ENCODE measurements around the gene NPY1R.

Gene NPY1R

DNA sequence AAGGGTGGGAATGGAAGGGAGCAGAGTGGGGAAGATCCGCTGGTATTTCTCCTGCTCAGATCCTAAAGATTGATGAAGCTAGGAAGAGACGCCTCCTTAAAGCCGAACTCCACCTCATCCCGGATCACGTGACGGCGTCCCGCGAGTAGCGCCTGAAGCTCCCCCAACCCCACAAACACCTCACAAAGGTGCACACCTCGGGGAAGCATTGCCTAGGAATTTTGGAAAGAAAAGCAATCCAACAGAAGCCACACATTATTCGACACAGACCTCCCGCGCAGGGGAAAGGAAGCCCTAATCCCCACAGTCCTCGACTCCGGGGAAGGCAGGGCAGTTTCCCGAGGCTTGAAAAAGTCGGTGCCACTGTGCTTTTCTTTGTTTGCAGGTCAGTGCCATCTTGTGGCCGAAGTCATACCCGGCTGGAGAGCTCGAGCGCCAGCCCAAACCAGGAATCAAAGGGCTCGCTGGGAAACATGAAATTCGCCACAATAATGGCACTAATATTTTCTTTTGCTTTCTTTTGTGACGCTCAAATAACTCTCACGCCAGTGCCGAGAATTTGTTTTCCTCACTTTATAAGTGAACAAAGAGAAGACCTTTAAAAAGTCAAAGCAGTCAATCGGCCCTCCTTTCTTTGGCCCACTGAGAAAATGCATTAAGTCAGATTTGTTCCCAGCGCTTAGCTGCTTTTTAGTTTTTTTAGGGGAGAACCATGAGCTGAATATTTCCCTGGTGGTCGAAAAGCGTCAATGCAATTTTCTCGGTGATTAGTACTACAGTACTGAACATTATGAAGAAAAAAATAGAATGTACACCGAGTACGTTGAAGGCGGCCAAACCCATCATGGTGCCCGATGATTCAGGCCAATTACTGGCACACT, at the start of gene NPY1R:
NPY1R (minus strand) TSS at position 71 of the 881 bp plus-strand sequence. CDS start 6,042 bp downstream, outside the sequence.
- DNase-seq = peak; percentile 74

DNA sequence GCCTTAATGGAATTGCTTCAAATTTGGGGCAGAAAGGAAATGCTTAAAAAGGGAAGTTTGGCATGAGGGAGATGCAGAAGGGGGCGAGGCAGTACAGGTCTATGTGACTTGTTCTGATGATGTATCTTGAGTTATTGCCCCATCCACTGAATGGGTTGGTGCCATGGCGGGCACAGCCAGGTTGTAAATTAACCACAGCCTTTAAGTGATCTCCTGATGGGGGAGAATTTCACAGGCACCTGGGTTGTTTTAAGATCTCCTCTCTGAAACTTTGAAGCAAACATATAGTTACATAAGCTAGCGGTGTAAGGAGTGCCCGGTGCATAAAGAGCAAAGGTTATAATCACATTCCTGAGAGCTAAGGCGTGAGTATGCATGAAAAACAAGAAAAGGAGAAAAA, 48.3 kb upstream of the NPY1R start:
- DNase-seq = no peak

DNA sequence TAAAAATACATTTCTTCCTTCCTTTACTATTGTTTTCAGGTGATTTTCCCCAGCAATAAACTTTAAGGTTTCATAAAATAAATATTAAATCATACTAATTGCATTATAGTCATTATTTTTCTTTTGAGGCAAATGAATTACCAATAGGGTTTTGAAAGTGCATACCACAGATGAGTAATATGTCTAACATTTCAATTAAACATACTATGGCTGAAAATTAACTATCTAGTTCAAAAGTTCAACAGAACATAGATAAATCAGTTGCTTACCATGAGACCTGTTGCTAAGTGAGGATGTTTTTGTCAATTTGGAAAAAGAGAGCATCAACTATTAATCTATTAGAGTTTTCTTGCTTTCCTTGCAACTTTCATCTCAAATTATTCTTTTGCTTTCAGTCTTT, 46.3 kb upstream of the NPY1R start:
- DNase-seq = no peak

DNA sequence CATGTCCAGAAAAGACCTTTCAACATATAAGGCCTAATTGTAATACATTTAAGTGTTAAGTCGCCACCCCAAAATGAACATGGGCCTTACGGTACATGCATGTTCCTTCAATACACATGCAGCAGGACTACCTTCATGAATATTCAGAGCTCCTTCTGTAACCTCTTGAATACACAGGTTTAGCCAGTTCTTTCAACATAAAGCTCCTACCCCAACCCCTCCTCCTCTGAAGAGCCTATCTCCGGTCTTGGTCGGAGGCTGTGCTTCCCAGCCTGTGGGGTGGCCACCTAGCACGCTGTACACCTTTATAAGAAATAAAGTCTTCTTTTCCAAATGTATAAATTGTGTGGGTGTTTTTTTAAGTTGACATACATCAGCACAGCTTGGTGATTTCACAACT, 39.6 kb upstream of the NPY1R start:
- no peak for DNase-seq

GRCh38 chr4:163367651-163368050, 35.3 kb upstream of the NPY1R start:
- no peak for DNase-seq

DNA sequence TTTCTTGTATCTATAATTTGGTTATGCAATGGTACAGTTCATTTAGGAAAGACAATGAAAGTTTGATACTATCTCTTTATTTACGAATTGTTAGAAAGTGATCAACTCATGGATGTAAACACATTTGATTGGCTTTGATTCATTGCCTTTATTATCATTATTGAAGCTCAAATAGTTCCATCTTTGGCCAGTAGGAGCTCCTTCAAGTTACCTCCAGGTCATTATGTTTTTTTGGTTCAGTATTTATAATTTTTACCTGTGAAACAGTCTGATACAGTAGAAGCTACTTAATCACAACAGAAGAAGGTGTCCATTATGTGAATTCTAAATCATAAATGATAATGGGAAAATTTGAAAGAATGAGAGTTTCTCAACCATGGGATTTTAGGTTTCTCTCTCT, 23.7 kb upstream of the NPY1R start:
- DNase-seq = no peak

GRCh38 chr4:163353054-163353453, 20.7 kb upstream of the NPY1R start:
- no peak for DNase-seq

DNA sequence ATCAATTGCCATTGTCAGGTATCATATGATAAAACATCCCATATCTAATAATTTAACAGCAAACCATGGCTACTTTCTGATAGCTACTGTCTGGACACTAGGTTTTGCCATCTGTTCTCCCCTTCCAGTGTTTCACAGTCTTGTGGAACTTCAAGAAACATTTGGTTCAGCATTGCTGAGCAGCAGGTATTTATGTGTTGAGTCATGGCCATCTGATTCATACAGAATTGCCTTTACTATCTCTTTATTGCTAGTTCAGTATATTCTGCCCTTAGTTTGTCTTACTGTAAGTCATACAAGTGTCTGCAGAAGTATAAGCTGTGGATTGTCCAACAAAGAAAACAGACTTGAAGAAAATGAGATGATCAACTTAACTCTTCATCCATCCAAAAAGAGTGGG, 18.3 kb upstream of the NPY1R start:
- DNase-seq = no peak

DNA sequence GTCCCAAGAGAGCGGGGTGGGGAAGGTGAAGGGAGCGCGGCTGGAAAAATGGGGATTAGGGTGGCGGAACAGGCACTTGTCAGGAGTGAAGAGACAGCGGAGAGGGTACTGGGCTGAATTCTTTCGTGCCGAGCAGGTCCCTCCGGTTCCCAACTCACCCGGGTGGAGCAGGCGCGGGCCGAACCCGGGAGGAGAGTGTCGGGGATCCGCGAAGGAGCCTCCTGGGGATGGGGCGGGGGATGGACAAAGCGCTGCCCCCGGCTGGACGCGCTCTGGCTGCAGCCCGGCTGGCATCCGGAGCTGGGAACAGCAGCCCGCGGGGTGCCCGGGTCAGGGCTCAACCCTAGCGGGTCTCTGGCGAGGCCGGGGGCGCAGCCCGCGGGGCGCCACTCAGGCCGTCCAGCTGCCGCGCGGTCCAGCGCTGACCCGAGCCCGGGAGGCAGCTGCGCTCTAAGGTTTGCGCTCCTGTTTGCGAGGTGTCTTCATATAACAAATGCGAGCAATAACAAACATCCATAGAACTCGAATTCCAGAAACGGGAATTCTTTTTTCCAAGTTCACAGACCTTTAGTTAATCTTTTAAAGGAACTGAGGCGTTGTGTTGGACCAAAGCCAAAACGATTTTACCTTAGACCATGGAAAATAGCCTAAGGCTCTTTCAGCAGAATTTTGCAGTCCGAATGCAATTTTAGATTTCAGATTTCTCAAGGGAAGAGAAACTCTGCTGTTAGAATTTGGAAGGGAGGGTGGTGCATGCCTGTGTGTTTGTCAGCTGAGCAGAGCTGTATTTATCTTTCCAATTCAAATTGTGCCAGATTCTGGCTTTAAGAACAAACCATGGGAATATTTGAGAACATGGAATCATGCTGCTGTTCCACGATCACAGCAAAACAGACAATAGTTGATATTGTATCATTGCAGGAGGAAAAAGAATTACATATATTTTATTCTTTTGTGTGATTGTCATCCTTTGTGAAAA, 12.0 kb upstream of the NPY1R start:
- DNase-seq = no peak

- no peak for DNase-seq
These were observed 11.3 kb upstream of the NPY1R start, which contains the start of gene NPY5R for GRCh38 chr4:163343604-163344146. NPY5R (plus strand) TSS chr4:163343892; CDS start chr4:163350274, 6,382 bp downstream.

DNA sequence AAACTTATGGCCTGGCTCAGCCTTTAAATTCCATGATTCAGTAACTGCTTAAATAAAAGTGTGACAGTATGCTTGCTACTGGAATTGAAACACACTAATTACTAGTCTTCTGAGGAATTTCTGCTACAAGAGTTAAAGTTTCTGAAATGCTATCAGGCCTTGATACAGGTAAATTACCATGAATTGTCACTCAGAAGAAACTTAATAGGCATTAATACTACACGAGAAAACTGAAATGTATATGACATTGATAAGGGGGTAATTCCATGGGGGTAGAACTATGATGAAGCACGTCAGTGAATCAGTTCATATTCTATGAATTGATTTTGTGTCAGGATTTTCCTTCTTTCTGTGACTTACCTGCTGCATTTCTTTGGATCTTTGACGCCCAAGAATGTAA, 3.0 kb upstream of the NPY1R start:
- no peak for DNase-seq

DNA sequence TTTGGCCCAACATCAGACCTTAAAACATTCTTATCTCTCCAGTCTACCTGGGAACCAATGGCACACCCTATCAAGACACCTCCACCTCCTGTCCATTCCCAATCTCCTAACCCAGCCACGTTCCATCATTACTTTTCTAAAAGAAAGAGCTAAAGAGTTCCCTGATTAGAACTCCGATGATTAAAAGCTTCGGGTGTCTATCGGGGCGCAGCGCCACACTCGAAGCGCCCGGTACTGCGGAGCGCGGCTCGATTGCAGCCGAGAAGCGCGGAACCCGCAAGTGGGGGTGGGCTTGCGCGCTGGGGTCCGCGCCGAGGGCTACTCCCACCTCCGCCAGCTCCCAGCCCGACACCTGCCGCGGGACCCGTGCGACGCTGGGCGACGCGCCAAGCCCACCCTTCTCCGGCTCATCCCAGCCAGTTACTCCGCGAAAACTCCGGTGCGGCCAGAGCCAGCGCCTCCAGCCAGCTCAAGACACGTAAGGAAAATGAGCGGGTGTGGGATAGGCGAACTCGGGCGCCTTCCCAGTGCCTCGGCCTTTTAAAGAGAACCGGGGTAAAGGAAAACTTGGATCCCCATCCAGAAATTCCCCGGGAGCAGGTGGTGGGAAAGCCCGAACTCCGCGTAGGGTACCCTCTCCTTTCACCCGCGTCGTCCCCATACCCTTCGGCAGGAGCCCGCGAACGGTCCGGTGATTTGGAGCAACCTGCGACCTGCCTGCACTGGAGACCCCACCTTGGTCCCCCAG, 593 bp downstream of the NPY1R start:
- no peak for DNase-seq

- DNase-seq = no peak
These were observed 1.3 kb downstream of the NPY1R start for GRCh38 chr4:163330916-163331628.

DNA sequence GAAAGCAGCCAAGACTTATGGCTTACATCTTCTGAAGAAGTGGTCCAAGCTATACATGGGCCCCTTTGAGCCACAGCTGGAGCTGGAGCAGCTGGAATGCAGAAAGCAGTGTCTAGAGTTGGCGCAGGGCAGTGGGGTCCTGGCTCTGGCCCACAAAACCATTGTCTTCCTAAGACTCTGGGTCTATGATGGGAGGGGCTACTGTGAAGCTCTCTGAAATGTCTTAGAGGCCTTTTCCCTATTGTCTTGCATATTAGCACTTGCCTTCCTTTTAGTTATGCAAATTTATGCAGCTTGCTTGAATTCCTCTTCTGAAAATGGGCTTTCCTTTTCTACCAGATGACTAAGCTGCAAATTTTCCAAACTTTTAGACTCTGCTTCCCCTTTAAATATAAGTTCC, 15.3 kb downstream of the NPY1R start:
- DNase-seq = no peak

GRCh38 chr4:163309466-163309865, 22.9 kb downstream of the NPY1R start:
- no peak for DNase-seq

DNA sequence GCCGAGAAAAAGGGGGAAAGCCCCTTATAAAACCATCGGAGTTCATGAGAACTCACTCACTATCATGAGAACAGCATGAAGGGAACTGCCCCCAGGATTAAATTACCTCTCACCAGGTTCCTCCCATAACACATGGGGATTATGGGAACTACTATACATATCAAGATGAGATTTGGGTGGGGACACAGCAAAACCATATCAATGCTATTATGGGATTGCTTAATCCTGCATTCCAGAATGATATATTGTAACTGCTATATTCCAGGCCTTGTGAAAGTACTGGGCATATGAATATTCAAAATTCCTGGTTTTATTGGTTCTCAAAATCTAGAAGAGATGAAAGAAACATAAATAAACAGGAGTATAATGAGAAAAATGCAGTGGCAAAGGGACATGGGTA, 29.3 kb downstream of the NPY1R start:
- DNase-seq = no peak

DNA sequence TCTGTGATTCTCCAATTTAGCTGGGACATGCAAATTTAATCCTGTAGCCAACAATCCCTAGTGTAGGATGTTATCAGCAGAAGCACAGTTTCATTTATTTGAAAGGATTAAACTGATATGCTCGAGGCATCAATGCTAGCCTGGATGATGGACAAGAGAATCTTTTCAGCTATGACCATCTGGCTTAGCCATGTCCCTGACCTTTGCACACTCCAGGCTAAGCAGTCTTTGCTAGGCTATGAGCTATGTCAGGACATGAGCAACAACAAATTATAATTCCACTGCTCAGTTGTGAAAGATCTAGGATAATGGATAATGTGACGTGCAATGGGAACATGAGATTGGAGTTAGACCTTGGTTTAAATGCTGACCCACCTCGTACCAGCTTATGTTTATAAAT, 32.0 kb downstream of the NPY1R start:
- DNase-seq = no peak

GRCh38 chr4:163295138-163295537, 37.3 kb downstream of the NPY1R start:
- DNase-seq = no peak

DNA sequence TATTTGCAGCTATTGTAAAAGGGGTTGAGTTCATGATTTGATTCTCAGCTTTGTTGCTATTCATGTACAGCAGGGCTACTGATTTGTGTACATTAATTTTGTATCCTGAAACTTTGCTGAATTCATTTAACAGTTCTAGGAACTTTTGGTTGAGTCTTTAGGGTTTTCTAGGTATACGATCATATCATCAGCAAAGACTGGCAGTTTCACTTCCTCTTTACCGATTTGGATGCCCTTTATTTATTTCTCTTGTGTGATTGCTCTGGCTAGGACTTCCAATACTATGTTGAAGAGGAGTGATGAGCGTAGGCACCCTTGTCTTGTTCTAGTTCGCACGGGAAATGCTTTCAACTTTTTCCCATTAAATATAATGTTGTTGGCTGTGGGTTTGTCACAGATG, 48.1 kb downstream of the NPY1R start:
- no peak for DNase-seq

DNA sequence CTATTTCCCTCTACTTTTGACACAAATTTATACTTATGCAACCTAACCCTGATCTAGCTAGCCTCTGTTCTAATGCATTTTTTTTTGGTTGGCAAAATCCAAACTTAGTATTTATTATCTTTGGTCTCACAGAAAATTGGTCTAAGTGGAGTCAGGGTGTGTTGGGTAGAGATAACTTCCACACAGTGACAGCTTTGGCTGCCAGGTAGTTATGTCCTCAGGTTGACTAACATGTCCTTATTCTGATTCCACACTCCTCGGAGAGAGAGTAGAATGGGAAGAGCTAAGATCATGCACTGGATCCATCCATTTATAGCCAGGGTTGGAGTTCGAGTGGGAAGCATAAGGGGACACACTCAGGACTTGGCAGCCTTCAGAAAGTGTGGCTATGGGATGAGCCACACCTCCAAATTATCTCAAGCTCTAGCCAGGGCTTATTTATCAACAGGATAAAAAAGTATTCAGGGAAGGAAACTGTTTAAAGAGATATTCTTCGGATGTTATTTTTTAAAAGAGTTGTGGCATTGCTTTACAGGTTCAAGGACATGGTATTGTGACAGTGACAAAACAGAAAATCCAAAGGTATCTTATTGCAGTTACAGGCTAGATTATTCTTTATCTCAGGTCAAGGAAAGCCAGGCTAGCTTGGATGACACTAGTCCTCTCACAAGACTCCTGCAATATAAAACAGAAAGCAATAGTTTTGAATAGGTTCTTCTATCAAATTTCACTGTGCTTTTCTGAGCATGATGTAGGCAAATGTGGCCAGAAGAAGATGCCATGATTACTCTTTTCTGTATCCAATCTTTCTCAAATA, 51.5 kb downstream of the NPY1R start:
- DNase-seq = no peak

- no peak for DNase-seq
These were observed 52.7 kb downstream of the NPY1R start for GRCh38 chr4:163279713-163280112.

Measured in midbrain (tissue), 1 donor.